H54 (cell line): ENCODE data around the gene OR5H15.

ENCODE experiments used
- DNase-seq: peaks from one replicate; pipeline ENCODE4 v3.0.0; 2011; ENCODE audit warnings: low spot score, mixed read lengths; ENCODE audit not compliant: insufficient read length
- FAIRE-seq: peaks from 3 replicates; lab custom pipeline; 2011; peaks lifted over from hg19 to GRCh38; lab: Jason Lieb, UNC
- POLR2A ChIP-seq: IDR thresholded peaks from 2 replicates; pipeline ENCODE4 v1.6.1; 2011; ENCODE audit warnings: low read depth, mild to moderate bottlenecking, low read length

OR5H15 gene

DNA sequence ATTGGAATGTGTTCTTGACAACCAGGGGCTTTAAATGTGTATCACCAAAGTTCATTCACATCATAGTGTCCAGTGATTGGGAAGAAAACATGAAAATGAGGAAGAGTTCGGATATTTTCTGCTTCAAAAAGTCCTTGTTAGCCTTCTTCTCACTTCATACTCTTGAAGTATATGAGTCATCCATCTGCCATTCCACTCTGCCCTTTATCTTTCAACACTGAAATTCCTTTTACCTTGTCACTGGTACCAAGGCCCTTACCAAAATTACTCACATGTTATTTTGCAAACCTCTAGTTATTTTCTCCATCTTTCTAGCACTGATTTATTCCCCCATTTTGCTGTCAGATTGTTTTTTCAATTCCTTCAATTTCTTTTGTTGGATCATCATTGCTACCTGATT lies 32.5 kb downstream of the OR5H15 start:
- TF ChIP-seq POLR2A = no peak
- no peak for DNase-seq
- no peak for FAIRE-seq

DNA sequence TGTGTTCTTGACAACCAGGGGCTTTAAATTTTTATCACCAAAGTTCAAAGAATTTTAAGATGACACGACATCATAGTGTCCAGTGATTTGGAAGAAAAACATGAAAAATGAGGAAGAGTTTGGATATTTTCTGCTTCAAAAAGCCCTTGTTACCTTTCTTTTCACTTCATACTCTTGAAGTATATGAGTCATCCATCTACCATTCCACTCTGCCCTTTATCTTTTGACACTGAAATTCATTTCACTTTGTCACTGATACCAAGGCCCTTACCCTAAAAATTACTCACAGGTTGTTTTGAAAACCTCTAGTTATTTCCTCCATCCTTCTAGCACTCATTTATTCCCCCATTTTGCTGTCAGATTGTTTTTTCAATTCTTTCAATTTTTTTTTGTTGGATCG lies 42.7 kb downstream of the OR5H15 start:
- FAIRE-seq (no peak), DNase-seq (no peak)
- no peak for TF ChIP-seq POLR2A

DNA sequence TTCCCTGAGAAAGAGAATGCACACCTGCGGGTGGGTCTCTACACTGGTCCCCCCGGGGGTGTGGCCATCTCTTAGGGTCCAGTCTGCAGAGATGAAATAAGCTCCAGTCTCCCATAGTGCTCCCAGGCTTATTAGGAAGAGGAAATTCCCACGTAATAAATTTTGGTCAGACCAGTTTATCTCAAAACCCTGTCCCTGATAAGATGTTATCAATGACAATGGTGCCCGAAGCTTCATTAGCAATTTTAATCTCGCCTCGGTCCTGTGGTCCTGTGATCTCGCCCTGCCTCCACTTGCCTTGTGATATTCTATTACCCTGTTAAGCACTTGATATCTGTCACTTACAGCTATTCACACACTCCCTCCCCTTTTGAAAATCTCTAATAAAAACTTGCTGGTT lies 46.8 kb downstream of the OR5H15 start:
- no peak for DNase-seq
- TF ChIP-seq POLR2A = no peak
- no peak for FAIRE-seq

DNA sequence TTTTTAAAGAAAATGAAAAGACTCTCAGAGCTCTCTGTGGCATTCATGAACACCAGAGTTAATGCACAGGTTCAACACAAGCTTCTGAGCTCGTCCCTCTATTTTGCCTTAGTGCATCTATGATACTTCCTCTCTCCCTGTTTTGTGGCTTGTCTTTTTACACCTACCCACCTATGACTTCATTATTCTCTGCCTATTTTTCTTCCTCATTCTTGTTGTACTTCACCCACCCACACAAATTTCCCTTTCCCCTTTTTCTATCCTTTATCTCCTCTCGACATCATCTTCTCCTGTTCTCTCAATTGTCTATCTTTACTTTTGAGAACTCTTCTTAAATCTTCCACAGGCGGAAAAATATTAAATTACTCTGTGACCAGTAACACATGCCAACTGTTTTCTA lies 48.6 kb downstream of the OR5H15 start:
- FAIRE-seq = no peak
- no peak for TF ChIP-seq POLR2A
- no peak for DNase-seq
